Vein endothelial cell (primary cell): ENCODE data around the gene SEMA3F. TPM values are rescaled to one million over a fixed set of nuclear protein-coding genes. Genes with fewer than 3 reads are reported as not detected.

Experiments
- small RNA-seq: library from RNA; depleted of rRNA; stranded (forward); fragments of <200 nt; gene quantifications from one replicate; pipeline ENCODE3, GENCODE V24; 2012
- total RNA-seq: library from RNA; depleted of rRNA; stranded (reverse); fragments of >200 nt; gene quantifications from 2 replicates; pipeline ENCODE4 v1.2.3, GENCODE V29; 2012

SEMA3F gene
- 38.3 and 76.8 TPM in 2 replicates for total RNA-seq

DNA sequence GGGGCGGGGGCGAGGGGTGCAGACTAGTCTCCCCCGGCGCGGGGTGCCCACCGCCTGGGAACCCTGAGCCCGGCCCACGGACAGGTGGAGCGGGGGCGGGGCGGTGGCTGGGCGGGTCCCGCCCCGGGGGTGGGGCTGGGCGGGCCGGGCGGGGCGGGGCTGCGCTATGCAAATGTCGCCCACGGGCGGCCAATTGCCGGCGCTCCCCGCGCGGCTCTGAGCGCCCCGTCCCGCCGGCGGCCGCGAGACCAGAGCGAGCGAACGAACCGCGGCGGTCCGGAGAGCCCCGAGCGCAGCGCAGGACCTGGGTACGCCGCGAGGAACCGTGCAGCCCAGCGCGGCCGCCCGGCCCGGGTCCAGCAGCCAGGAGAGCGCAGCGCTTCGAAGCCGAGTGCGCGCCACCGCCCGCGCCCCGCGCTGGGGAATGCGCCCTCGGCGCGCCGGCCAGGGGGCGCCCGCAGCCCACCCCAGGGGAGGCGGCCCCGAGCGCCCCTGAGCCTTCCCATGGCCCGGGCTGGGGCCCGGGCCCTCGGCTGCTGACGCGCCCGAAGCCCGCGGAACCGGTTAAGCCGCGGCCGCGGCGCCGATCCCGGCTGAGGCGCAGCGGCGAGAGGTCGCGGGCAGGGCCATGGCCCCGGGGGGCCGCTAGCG is at the start of gene SEMA3F:
Gene SEMA3F (plus strand): TSS at position 485 of the 651 bp plus-strand sequence. CDS start 4,299 bp downstream, outside the sequence.

GRCh38 chr3:50190936-50191660 is 36.0 kb downstream of the SEMA3F start, which contains the start of gene GNAT1:
Gene GNAT1 (plus strand): TSS chr3:50191610. CDS start chr3:50191726, 116 bp downstream.

GRCh38 chr3:50204804-50205412 is 49.8 kb downstream of the SEMA3F start, which contains the start of gene SLC38A3:
Gene SLC38A3 (plus strand): TSS chr3:50205271. CDS start chr3:50214200, 8,929 bp downstream.

GRCh38 chr3:50235716-50236483 is 80.8 kb downstream of the SEMA3F start, which contains the start of gene GNAI2:
Gene GNAI2 (plus strand): TSS chr3:50236204. CDS start chr3:50236336, 132 bp downstream.

Small RNA genes lying within 50 kb of the gene (small RNA-seq; reads per million reads assigned to genes)
- gene MIR566 (not detected), gene MIR5787 (not detected)

Other genes with a start within 250 kb of the SEMA3F start
- gene MON1A, start 225.5 kb upstream of the SEMA3F start, total RNA-seq: 16.7 and 19.3 TPM in 2 replicates
- gene RBM6, start 215.2 kb upstream of the SEMA3F start, total RNA-seq: 46.1 and 58.1 TPM in 2 replicates
- gene RBM5, start 66.4 kb upstream of the SEMA3F start, total RNA-seq: 151 and 189 TPM in 2 replicates
- not detected in 2 replicates for gene GNAT1, start 36.3 kb downstream of the SEMA3F start, total RNA-seq
- gene SLC38A3, start 49.9 kb downstream of the SEMA3F start, total RNA-seq: not detected in 2 replicates
- gene GNAI2, start 80.9 kb downstream of the SEMA3F start, total RNA-seq: 732 and 810 TPM in 2 replicates
- 0.65 and 1.1 TPM in 2 replicates for gene SEMA3B, start 113.8 kb downstream of the SEMA3F start, total RNA-seq
- gene LSMEM2, start 123.8 kb downstream of the SEMA3F start, total RNA-seq: not detected in 2 replicates
- gene IFRD2, start 137.1 kb downstream of the SEMA3F start, total RNA-seq: 127 TPM in 2 replicates
- 11.0 and 11.8 TPM in 2 replicates for gene HYAL3, start 144.1 kb downstream of the SEMA3F start, total RNA-seq
- gene NAA80, start 144.1 kb downstream of the SEMA3F start, total RNA-seq: 10.8 and 11.1 TPM in 2 replicates
- 2.8 and 3.9 TPM in 2 replicates for gene HYAL1, start 148.2 kb downstream of the SEMA3F start, total RNA-seq
- gene HYAL2, start 167.4 kb downstream of the SEMA3F start, total RNA-seq: 582 and 661 TPM in 2 replicates
- gene TUSC2, start 172.9 kb downstream of the SEMA3F start, total RNA-seq: 37.2 and 46.3 TPM in 2 replicates
- 12.7 and 15.1 TPM in 2 replicates for gene RASSF1, start 185.5 kb downstream of the SEMA3F start, total RNA-seq
- gene ZMYND10, start 190.4 kb downstream of the SEMA3F start, total RNA-seq: 0.19 TPM in 1 of 2 replicates, not detected in the other
- 16.6 and 21.9 TPM in 2 replicates for gene NPRL2, start 195.5 kb downstream of the SEMA3F start, total RNA-seq
- gene CYB561D2, start 195.5 kb downstream of the SEMA3F start, total RNA-seq: 11.1 and 12.4 TPM in 2 replicates
- gene TMEM115, start 204.2 kb downstream of the SEMA3F start, total RNA-seq: 63.0 and 73.2 TPM in 2 replicates